Parathyroid adenoma (tissue), 2 donors: ENCODE results near the gene FAM83D.

ENCODE experiments used
- H2AFZ ChIP-seq: fragments of 300-600 bp; sonication (generic); one replicate; pipeline ENCODE4 v1.7.0; 2017; ENCODE audit warnings: antibody characterized with exemption, mild to moderate bottlenecking
- H3K27ac ChIP-seq: fragments of 300-600 bp; sonication (generic); one replicate; pipeline ENCODE4 v1.7.0; 2017
- H3K27me3 ChIP-seq: fragments of 300-600 bp; sonication (generic); one replicate; pipeline ENCODE4 v1.7.0; 2017; ENCODE audit warnings: low read length; ENCODE audit not compliant: control insufficient read depth, insufficient read depth
- H3K36me3 ChIP-seq: fragments of 300-600 bp; sonication (generic); one replicate; pipeline ENCODE4 v1.7.0; 2017; ENCODE audit warnings: low read length; ENCODE audit not compliant: control insufficient read depth, insufficient read depth
- H3K4me1 ChIP-seq: fragments of 300-600 bp; sonication (generic); one replicate; pipeline ENCODE4 v1.7.0; 2017; ENCODE audit warnings: control low read depth
- H3K4me2 ChIP-seq: fragments of 300-600 bp; sonication (generic); one replicate; pipeline ENCODE4 v1.7.0; 2017; ENCODE audit warnings: low read length
- H3K4me3 ChIP-seq: fragments of 300-600 bp; sonication (generic); one replicate; pipeline ENCODE4 v1.7.0; 2017; ENCODE audit warnings: low read depth, low read length
- H3K79me2 ChIP-seq: fragments of 300-600 bp; sonication (generic); one replicate; pipeline ENCODE4 v1.7.0; 2017; ENCODE audit warnings: control low read depth
- H3K9ac ChIP-seq: fragments of 300-600 bp; sonication (generic); one replicate; pipeline ENCODE4 v1.7.0; 2017; ENCODE audit warnings: mild to moderate bottlenecking
- H3K9me3 ChIP-seq: fragments of 300-600 bp; sonication (generic); one replicate; pipeline ENCODE4 v1.7.0; 2017; ENCODE audit warnings: low read length; ENCODE audit not compliant: control insufficient read depth
- CTCF ChIP-seq: fragments of 300-600 bp; sonication (generic); IDR thresholded peaks from one replicate; pipeline ENCODE4 v1.7.0; 2017; ENCODE audit warnings: antibody characterized with exemption, mild to moderate bottlenecking
- donor health status: primary hyperparathyroidism.

FAM83D gene

GRCh38 chr20:38885357-38885756 lies 40.9 kb upstream of the FAM83D start:
- no peak for TF ChIP-seq CTCF
- Histone ChIP-seq H2AFZ (no peak overlapping the region), H3K9me3 (no peaks in the 10 kb centered on the region), H3K9ac (no peak overlapping the region), H3K79me2 (no peaks in the 10 kb centered on the region), H3K27me3 (no peaks in the 10 kb centered on the region), H3K4me1 (peaks cover 3% of the 10 kb centered on the region), H3K4me2 (no peak overlapping the region), H3K4me3 (no peak overlapping the region), H3K36me3 (no peaks in the 10 kb centered on the region), H3K27ac (no peak overlapping the region)

- no peak overlapping the region for H3K27ac ChIP-seq
- H3K4me2 ChIP-seq = no peak overlapping the region
- TF ChIP-seq CTCF = no peak
- H3K9ac ChIP-seq = no peak overlapping the region
- H3K79me2 ChIP-seq = no peaks in the 10 kb centered on the region
- peaks cover 3% of the 10 kb centered on the region for H3K4me1 ChIP-seq
- H3K9me3 ChIP-seq = no peaks in the 10 kb centered on the region
- no peak overlapping the region for H3K4me3 ChIP-seq
- no peaks in the 10 kb centered on the region for H3K36me3 ChIP-seq
- no peak overlapping the region for H2AFZ ChIP-seq
- no peaks in the 10 kb centered on the region for H3K27me3 ChIP-seq
Measured at GRCh38 chr20:38888059-38888831, 38.0 kb upstream of the FAM83D start.

- Histone ChIP-seq H3K79me2 (no peaks in the 10 kb centered on the region), H3K36me3 (no peaks in the 10 kb centered on the region), H2AFZ (no peak overlapping the region), H3K4me2 (no peak overlapping the region), H3K4me3 (no peak overlapping the region), H3K27me3 (no peaks in the 10 kb centered on the region), H3K9me3 (no peaks in the 10 kb centered on the region), H3K27ac (no peak overlapping the region), H3K9ac (no peak overlapping the region), H3K4me1 (no peaks in the 10 kb centered on the region)
- TF ChIP-seq CTCF = no peak
Measured at GRCh38 chr20:38889050-38889449, 37.2 kb upstream of the FAM83D start.

- no peak overlapping the region for H3K27ac ChIP-seq
- H3K9ac ChIP-seq = no peak overlapping the region
- H3K4me1 ChIP-seq = no peaks in the 10 kb centered on the region
Measured at GRCh38 chr20:38889792-38890496, 36.3 kb upstream of the FAM83D start.

More at GRCh38 chr20:38889792-38890496, 36.3 kb upstream of the FAM83D start:
- Histone ChIP-seq H3K4me2 (no peak overlapping the region), H2AFZ (no peak overlapping the region), H3K79me2 (no peaks in the 10 kb centered on the region), H3K9me3 (no peaks in the 10 kb centered on the region), H3K27me3 (no peaks in the 10 kb centered on the region), H3K4me3 (no peak overlapping the region), H3K36me3 (no peaks in the 10 kb centered on the region)
- TF ChIP-seq CTCF = no peak
